Erythroblast (primary cell): Measurements from ENCODE around the gene BCL2L11.

Experiments
- DNase-seq, 2 experiments: peaks; one replicate each; lab custom pipeline; 2025; lab: John Stamatoyannopoulos, UW
- GATA1 ChIP-seq: IDR thresholded peaks from 2 replicates; pipeline ENCODE4 v1.6.1; 2011; ENCODE audit warnings: low read depth, mild to moderate bottlenecking, control low read depth, low read length, moderate library complexity
- POLR2A ChIP-seq: IDR thresholded peaks from 2 replicates; pipeline ENCODE4 v1.6.1; 2011; ENCODE audit warnings: mild to moderate bottlenecking, low read length

Gene BCL2L11

GRCh38 chr2:111190816-111191540 lies 70.3 kb downstream of the BCL2L11 start:
- no peak for DNase-seq

GRCh38 chr2:111191877-111192276 lies 71.2 kb downstream of the BCL2L11 start:
- DNase-seq, result no peak
- TF ChIP-seq GATA1, result no peak
- no peak for TF ChIP-seq POLR2A

More at GRCh38 chr2:111190816-111191540, 70.3 kb downstream of the BCL2L11 start:
- no peak for TF ChIP-seq POLR2A
- TF ChIP-seq GATA1, result no peak

- TF ChIP-seq POLR2A (no peak), GATA1 (no peak)
- DNase-seq, result no peak
Measured at GRCh38 chr2:111192776-111193368, 72.2 kb downstream of the BCL2L11 start.

GRCh38 chr2:111194835-111195621 lies 74.3 kb downstream of the BCL2L11 start:
- TF ChIP-seq GATA1 (no peak), POLR2A (no peak)
- DNase-seq, result peak; percentile 44 to 45

GRCh38 chr2:111196435-111196834 lies 75.7 kb downstream of the BCL2L11 start:
- no peak for DNase-seq
- TF ChIP-seq POLR2A (no peak), GATA1 (no peak)

- TF ChIP-seq POLR2A (no peak), GATA1 (no peak)
Measured at GRCh38 chr2:111198701-111199100, 78.0 kb downstream of the BCL2L11 start.

GRCh38 chr2:111199840-111200239 lies 79.1 kb downstream of the BCL2L11 start:
- TF ChIP-seq GATA1 (no peak), POLR2A (no peak)
- no peak for DNase-seq

More at GRCh38 chr2:111198701-111199100, 78.0 kb downstream of the BCL2L11 start:
- no peak for DNase-seq

GRCh38 chr2:111200333-111200881 lies 79.7 kb downstream of the BCL2L11 start:
- TF ChIP-seq POLR2A (no peak), GATA1 (no peak)
- DNase-seq, result no peak

- TF ChIP-seq POLR2A, result no peak
- no peak for TF ChIP-seq GATA1
- DNase-seq, result no peak
Measured at GRCh38 chr2:111201214-111201613, 80.5 kb downstream of the BCL2L11 start.

- no peak for DNase-seq
- TF ChIP-seq POLR2A, result no peak
- no peak for TF ChIP-seq GATA1
Measured at GRCh38 chr2:111202266-111203040, 81.7 kb downstream of the BCL2L11 start.

GRCh38 chr2:111204706-111205105 lies 84.0 kb downstream of the BCL2L11 start:
- TF ChIP-seq GATA1 (no peak), POLR2A (no peak)
- no peak for DNase-seq

- TF ChIP-seq POLR2A, result no peak
- TF ChIP-seq GATA1, result no peak
- DNase-seq, result no peak
Measured at GRCh38 chr2:111205774-111206173, 85.1 kb downstream of the BCL2L11 start.

- TF ChIP-seq GATA1, result no peak
- no peak for TF ChIP-seq POLR2A
- DNase-seq, result no peak
Measured at GRCh38 chr2:111207851-111208250, 87.1 kb downstream of the BCL2L11 start.
